Jurkat, Clone E6-1 (cell line): ENCODE results near the gene LCN9.

Experiments used
- DNase-seq: peaks from one replicate; pipeline ENCODE4 v3.0.0-alpha.2; 2011; ENCODE audit warnings: low read depth, low spot score
- H3K4me3 ChIP-seq: 2 replicates; pipeline ENCODE4 v1.5.1; 2011; ENCODE audit warnings: mild to moderate bottlenecking, low read length, control low read depth, moderate library complexity

The LCN9 gene

DNA sequence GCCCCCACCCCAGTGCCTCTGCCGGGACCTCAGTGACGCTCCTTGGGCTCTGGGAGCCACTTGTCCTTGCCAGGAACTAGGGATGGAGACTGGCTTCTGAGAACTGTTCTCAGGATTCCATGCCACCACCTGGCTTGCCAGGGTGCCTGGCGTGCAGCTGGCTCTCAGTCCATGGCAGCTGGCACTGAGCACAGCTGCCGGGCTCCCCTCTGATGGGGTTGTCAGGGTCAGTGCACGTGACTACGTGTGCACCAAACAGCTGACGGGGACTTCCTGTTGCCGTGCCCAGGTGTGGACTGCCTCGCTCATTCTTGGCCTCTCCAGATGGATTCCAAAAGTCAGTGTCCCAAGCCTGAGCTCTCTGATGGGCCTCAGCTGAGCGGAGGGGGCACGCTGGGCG lies 48.3 kb downstream of the LCN9 start:
- no peak overlapping the region for H3K4me3 ChIP-seq
- DNase-seq: no peak

DNA sequence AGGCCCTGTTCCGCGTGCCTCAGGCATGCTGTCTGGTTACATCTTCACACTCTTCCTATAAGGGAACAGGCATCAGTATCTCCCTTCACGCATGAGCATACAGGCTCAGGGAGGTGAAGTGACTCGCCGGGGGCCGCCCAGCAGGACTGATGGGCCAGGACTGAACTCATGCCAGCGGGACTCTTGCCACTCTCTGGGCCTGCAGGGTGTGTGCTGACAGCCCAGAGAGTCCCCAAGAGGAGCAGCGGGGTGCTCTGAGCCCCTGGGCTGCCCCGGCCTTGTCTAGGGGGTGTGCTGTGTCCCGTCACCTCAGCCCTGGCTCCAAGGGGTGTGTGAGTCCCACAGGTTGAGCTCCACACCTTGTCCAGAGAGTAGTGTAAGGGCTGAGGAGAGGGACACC lies 48.8 kb downstream of the LCN9 start:
- H3K4me3 ChIP-seq: no peak overlapping the region
- DNase-seq: no peak

DNA sequence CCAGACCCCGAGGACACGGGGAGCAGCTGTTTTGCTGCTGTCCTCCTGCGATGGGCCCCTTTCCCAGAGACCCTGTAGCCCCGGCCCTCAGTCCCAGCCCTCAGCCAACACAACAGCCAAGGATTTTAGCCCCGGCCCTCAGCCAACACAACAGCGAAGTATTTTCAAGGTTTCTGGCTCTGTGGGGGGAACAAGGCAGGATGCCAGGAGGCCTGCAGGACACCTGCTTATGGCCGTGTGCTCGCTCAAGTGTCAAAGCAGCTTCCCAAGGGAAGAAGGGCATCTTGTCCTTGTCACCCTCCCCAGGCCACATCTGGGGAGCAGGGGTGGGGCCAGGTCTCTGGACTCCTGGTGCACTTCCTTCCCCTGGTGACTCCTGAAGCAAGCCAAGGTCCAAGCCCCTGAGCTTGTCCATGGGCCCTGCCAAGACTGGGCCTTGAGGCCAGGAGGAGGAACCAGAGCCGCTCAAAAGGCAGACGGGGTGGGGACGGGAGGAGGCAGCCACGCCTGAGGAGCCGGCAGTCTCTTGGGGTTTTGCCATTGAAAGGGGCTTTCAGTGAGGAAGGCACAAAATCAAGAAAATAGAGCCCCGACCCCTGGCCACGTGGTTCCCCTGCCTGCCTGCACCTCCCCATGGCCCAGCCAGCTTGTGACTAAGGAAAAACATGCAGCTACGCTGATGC lies 49.6 kb downstream of the LCN9 start:
- DNase-seq: no peak
- no peak overlapping the region for H3K4me3 ChIP-seq

DNA sequence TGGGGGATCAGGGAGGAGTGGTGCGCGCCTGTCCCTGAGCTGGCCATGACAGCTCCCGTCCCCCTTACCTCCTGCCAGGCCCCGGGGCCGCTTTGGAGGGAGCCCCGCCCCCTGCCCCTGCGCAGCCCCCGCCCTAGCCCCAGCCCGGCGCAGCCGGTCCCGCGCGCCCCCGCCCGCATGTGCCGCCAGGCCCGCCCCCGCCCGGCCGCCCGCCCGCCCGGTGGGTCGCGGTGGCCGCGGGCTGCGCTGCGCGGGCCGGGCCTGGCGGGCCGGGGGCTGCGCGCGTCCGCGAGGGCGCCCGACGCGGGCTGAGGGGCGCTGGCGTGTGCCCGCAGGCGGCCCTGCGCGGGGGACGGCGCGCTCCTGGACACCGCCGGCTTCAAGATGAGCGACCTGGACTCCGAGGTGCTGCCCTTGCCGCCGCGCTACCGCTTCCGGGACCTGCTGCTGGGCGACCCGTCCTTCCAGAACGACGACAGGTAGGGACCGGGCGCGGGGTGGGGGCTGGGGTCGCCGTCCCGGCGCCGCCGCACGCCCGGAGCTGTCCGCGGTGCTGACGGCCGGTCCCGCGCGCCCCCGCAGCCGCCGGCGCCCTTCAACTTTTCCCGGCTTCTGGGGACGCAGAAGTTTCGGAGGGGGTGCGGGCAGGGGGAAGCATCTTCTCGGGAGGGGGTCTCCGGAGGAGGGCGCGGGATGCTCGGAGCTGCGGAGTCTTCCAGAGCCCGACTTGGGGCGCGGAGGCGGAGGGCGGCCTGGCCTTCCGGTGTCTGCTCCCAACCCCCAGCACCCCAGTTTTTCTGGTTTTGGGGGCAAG lies 51.3 kb downstream of the LCN9 start:
- H3K4me3 ChIP-seq: no peak overlapping the region
- no peak for DNase-seq

DNA sequence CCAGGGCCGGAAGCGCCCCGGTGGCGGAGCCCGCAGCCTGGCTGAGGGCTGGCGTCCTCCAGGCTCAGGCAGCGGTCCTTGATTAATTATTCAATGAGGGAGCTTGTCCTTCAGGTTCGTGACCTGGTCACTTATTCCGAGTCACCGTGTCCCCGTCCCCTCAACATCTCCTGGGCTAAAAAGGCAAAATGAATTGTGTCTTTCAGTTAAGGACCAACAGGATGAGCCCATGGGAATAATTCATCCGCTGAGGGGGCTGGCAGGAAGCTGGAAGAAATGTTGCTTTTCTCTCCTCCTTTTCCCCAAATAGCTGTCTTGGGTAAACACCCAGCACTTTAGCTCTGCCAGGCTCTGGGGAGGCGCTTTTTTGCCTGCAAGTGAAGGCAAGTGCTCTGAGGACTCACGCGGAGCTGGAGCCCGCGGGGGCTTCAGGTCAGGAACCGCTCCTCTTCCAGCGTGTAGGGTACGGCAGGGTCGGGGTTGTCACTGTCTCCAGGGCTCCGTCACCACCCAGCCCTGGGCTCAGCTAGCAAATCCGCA lies 52.0 kb downstream of the LCN9 start:
- DNase-seq: no peak
- no peak overlapping the region for H3K4me3 ChIP-seq

DNA sequence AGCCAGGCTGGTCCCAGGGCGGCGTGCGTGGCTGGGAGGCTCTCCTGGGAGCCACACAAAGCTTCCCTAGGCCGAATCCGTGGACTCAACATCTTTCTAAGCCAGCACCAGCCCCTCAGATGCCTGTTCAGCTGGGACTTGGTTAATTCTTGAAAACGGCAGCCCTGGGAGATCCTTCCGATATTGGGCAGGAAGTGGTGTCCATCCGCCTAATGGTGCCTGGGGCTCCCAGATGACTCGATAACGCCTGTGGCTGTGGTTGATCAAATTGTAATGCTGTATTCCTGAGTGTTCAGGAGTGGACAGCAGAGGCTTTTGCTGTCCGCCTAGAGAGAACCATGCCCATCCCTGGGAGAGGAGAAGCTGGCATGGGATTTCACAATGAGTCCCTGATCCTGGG lies 52.9 kb downstream of the LCN9 start:
- no peak overlapping the region for H3K4me3 ChIP-seq
- no peak for DNase-seq
